Stimulated activated naive CD8-positive, alpha-beta T cell treated with anti-CD3 and anti-CD28 coated beads, Interleukin-15, amount 100 ng/mL, for 72 hours (primary cell): ENCODE results near the gene TMEM214.
A peak's percentile ranks its signal among the peaks of the same experiment; 100 is the strongest.

Experiments used
- ATAC-seq: fragments of 150-1000 bp; cut with Tn5 transposase; 2 replicates; pipeline ENCODE4 v1.10.0; 2021; ENCODE audit warnings: mild to moderate bottlenecking, moderate library complexity
- DNase-seq, 2 donors: peaks; one replicate each; pipeline ENCODE4 v3.0.0; 2021 to 2022
- H3K27ac Mint-ChIP-seq, 2 donors: one replicate each; pipeline ENCODE4 v1.8.0; 2022; ENCODE audit warnings: mild to moderate bottlenecking in 2 of 2, mixed read lengths in 2 of 2, moderate library complexity in 2 of 2
- H3K27me3 Mint-ChIP-seq: one replicate; pipeline ENCODE4 v1.8.0; 2022; ENCODE audit warnings: mixed read lengths
- H3K4me1 Mint-ChIP-seq: one replicate; pipeline ENCODE4 v1.8.0; 2022; ENCODE audit warnings: mild to moderate bottlenecking, mixed read lengths
- H3K4me3 Mint-ChIP-seq, 2 donors: one replicate each; pipeline ENCODE4 v1.8.0; 2022; ENCODE audit warnings: mild to moderate bottlenecking in 2 of 2, mixed read lengths in 2 of 2, moderate library complexity in 1 of 2
- H3K9me3 Mint-ChIP-seq, 2 donors: one replicate each; pipeline ENCODE4 v1.8.0; 2022; ENCODE audit warnings: mixed read lengths in 2 of 2

The TMEM214 gene

GRCh38 chr2:27080140-27080469 lies 47.3 kb downstream of the TMEM214 start:
- DNase-seq (no peak), ATAC-seq (no peak)
- Mint-ChIP-seq H3K4me1 (peaks cover 56% of the 10 kb centered on the region), H3K4me3 (peak overlapping the region; percentile 13 to 48), H3K27me3 (no peaks in the 10 kb centered on the region), H3K27ac (peak overlapping the region; percentile 38 to 83), H3K9me3 (no peaks in the 10 kb centered on the region)

- H3K27me3 Mint-ChIP-seq, result no peaks in the 10 kb centered on the region
- H3K27ac Mint-ChIP-seq, result peak overlapping the region; percentile 90 to 91
- H3K4me3 Mint-ChIP-seq, result peak overlapping the region; percentile 74 to 88
- no peaks in the 10 kb centered on the region for H3K9me3 Mint-ChIP-seq
- no peak for ATAC-seq
- no peak for DNase-seq
- H3K4me1 Mint-ChIP-seq, result peaks cover 56% of the 10 kb centered on the region
Measured at GRCh38 chr2:27080603-27080936, 47.8 kb downstream of the TMEM214 start.

DNA sequence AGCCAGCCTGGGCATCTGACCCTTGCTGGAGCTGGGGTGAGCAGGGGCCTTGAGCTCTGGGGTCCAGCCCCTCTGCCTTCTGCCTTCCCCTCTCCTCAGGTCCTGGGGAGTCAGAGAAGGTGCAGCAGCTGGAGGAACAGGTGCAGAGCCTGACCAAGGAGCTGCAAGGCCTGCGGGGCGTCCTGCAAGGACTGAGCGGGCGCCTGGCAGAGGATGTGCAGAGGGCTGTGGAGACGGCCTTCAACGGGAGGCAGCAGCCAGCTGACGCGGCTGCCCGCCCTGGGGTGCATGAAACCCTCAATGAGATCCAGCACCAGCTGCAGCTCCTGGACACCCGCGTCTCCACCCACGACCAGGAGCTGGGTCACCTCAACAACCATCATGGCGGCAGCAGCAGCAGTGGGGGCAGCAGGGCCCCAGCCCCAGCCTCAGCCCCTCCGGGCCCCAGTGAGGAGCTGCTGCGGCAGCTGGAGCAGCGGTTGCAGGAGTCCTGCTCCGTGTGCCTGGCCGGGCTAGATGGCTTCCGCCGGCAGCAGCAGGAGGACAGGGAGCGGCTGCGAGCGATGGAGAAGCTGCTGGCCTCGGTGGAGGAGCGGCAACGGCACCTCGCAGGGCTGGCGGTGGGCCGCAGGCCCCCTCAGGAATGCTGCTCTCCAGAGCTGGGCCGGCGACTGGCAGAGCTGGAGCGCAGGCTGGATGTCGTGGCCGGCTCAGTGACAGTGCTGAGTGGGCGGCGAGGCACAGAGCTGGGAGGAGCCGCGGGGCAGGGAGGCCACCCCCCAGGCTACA lies 49.4 kb downstream of the TMEM214 start:
- H3K27ac Mint-ChIP-seq, result peak overlapping the region in 1 of 2 donors; percentile 98
- DNase-seq (no peak), ATAC-seq (no peak)
- H3K4me1 Mint-ChIP-seq, result peaks cover 54% of the 10 kb centered on the region
- peak overlapping the region in 1 of 2 donors; percentile 88 for H3K4me3 Mint-ChIP-seq
- H3K9me3 Mint-ChIP-seq, result no peaks in the 10 kb centered on the region
- no peaks in the 10 kb centered on the region for H3K27me3 Mint-ChIP-seq

GRCh38 chr2:27082773-27083409 lies 50.1 kb downstream of the TMEM214 start:
- H3K9me3 Mint-ChIP-seq, result no peaks in the 10 kb centered on the region
- ATAC-seq (no peak), DNase-seq (no peak)
- H3K4me3 Mint-ChIP-seq, result no peak overlapping the region
- peaks cover 52% of the 10 kb centered on the region for H3K4me1 Mint-ChIP-seq
- no peaks in the 10 kb centered on the region for H3K27me3 Mint-ChIP-seq
- H3K27ac Mint-ChIP-seq, result peak overlapping the region in 1 of 2 donors; percentile 67

DNA sequence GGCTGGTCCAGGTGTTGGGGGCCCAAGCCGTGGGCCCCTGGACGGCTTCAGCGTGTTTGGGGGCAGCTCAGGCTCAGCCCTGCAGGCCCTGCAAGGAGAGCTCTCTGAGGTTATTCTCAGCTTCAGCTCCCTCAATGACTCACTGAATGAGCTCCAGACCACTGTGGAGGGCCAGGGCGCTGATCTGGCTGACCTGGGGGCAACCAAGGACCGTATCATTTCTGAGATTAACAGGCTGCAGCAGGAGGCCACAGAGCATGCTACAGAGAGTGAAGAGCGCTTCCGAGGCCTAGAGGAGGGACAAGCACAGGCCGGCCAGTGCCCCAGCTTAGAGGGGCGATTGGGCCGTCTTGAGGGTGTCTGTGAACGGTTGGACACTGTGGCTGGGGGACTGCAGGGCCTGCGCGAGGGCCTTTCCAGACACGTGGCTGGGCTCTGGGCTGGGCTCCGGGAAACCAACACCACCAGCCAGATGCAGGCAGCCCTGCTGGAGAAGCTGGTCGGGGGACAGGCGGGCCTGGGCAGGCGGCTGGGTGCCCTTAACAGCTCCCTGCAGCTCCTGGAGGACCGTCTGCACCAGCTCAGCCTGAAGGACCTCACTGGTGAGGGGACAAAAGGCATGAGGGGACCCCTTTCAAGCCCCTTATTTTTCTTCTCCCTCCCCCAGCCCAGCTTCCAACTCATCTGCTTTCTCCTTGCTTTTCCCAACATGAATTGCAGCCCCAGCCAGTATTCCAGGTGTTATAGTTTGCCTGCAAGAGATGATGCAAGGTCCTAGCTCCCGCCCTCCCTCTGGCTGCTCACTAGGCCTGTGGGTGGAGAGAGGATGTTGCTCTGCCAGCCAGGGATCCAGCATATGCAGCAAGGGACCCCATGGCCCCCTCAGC lies 50.9 kb downstream of the TMEM214 start:
- DNase-seq (no peak), ATAC-seq (no peak)
- H3K27ac Mint-ChIP-seq, result no peak overlapping the region
- no peak overlapping the region for H3K4me3 Mint-ChIP-seq
- no peaks in the 10 kb centered on the region for H3K27me3 Mint-ChIP-seq
- H3K9me3 Mint-ChIP-seq, result no peaks in the 10 kb centered on the region
- H3K4me1 Mint-ChIP-seq, result peaks cover 50% of the 10 kb centered on the region

DNA sequence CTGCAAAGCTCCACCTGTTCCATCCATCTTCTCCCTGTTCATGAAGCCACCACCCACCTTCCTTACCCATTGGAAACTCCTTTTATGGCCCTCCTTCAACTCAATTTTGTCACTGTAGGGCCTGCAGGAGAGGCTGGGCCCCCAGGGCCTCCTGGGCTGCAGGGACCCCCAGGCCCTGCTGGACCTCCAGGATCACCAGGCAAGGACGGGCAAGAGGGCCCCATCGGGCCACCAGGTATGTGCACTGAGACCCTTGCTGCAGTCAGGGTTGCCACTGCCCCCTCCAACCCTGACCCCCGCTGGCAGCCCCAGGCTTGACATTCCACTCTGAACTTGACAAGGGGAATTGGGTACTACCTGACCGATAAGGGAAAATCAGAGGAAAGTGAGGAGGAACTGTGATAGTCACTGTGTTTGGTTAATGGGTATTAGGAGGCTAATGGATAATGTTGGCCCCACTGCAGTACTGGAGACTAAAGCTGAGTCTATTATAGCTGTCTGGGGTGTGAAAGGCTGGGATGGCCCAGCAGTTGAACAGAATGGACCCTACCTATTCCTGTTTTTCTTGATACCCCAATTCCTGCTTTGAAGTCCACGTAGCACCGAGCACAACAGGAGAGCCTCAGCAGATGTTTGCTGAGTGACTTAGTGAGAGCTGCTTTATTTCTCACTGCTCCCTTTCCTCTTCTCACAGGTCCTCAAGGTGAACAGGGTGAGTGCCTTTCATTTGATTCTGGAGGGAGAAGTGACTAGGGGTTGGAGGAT lies 51.7 kb downstream of the TMEM214 start:
- DNase-seq (no peak), ATAC-seq (no peak)
- H3K4me1 Mint-ChIP-seq, result peaks cover 57% of the 10 kb centered on the region
- H3K4me3 Mint-ChIP-seq, result peak overlapping the region in 1 of 2 donors; percentile 21
- H3K27me3 Mint-ChIP-seq, result no peaks in the 10 kb centered on the region
- H3K9me3 Mint-ChIP-seq, result no peaks in the 10 kb centered on the region
- H3K27ac Mint-ChIP-seq, result no peak overlapping the region

- Mint-ChIP-seq H3K4me1 (peaks cover 59% of the 10 kb centered on the region), H3K9me3 (no peaks in the 10 kb centered on the region), H3K27me3 (no peaks in the 10 kb centered on the region), H3K27ac (peak overlapping the region in 1 of 2 donors; percentile 63), H3K4me3 (peak overlapping the region; percentile 91 to 95)
- no peak for DNase-seq
- no peak for ATAC-seq
Measured at GRCh38 chr2:27085062-27085672, 52.4 kb downstream of the TMEM214 start.

DNA sequence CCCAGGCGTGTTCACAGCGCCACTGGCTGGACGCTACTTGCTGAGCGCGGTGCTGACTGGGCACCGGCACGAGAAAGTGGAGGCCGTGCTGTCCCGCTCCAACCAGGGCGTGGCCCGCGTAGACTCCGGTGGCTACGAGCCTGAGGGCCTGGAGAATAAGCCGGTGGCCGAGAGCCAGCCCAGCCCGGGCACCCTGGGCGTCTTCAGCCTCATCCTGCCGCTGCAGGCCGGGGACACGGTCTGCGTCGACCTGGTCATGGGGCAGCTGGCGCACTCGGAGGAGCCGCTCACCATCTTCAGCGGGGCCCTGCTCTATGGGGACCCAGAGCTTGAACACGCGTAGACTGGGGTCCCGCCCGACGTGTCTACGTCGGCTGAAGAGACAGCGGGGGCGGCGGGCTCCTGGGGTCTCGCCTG lies 52.9 kb downstream of the TMEM214 start:
- Mint-ChIP-seq H3K27me3 (no peaks in the 10 kb centered on the region), H3K4me3 (peak overlapping the region; percentile 91 to 95), H3K27ac (peak overlapping the region in 1 of 2 donors; percentile 63), H3K9me3 (no peaks in the 10 kb centered on the region), H3K4me1 (peaks cover 54% of the 10 kb centered on the region)
- ATAC-seq (peak; percentile 6), DNase-seq (peak in 1 of 2 donors; percentile 48)

DNA sequence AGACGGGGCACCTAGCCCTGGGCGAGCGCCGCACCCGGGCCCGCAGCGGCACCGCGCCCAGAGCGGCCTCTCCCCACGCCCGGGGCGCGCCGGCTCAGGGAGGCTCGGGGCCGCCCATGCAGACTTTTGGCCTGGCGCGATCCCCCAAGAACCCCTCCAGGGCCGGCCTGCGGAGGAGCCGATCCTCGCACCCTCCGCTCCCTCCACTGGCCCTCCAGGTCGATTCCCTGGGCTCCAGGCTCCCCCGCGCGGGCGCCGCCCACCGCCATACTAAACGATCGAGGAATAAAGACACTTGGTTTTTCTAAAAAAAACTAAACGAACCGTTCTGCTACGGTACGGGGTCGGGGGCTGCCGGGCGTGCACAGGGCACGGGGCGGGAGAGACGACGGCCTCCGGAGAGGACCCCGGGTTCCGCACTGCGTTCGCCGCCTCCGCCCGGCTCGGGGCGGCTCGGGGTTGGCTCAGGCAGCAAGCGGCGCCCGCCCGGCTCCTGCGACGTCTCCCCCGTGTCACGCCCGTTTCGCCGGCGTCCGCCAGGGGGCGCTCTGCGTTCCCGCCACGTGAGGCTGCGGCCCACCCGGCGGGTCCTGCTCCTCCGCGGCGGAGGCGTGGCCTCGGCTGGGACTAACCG lies 53.4 kb downstream of the TMEM214 start:
- Mint-ChIP-seq H3K4me1 (peaks cover 48% of the 10 kb centered on the region), H3K27me3 (no peaks in the 10 kb centered on the region), H3K4me3 (peak overlapping the region; percentile 91 to 95), H3K9me3 (no peaks in the 10 kb centered on the region), H3K27ac (peak overlapping the region; percentile 72 to 93)
- peak; percentile 98 to 100 for DNase-seq
- ATAC-seq, result peak; percentile 89

DNA sequence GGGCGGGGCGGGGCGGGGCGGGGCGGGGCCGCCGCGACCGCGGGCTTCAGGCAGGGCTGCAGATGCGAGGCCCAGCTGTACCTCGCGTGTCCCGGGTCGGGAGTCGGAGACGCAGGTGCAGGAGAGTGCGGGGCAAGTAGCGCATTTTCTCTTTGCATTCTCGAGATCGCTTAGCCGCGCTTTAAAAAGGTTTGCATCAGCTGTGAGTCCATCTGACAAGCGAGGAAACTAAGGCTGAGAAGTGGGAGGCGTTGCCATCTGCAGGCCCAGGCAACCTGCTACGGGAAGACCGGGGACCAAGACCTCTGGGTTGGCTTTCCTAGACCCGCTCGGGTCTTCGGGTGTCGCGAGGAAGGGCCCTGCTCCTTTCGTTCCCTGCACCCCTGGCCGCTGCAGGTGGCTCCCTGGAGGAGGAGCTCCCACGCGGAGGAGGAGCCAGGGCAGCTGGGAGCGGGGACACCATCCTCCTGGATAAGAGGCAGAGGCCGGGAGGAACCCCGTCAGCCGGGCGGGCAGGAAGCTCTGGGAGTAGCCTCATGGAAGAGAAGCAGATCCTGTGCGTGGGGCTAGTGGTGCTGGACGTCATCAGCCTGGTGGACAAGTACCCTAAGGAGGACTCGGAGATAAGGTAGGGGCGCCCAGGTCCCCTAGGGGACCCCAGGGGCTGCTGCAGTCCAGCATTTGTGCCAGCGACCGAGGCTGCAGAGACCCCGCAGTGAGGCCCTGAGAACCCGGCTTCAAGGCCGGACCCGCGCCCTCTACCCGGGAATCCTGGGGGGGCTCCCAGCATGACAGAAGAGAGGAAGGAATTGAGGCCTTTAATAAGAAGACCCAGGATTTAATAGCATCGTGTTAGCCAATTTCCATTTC lies 54.2 kb downstream of the TMEM214 start, which contains the start of gene KHK:
Gene KHK (plus strand): TSS at position 49 of the 870 bp plus-strand sequence. CDS start 488 bp downstream, at position 537.
- ATAC-seq (peak; percentile 4), DNase-seq (no peak)
- peak within 1 kb of the TSS; percentile 86 to 93 for H3K27ac Mint-ChIP-seq
- peak within 1 kb of the TSS; percentile 91 to 95 for H3K4me3 Mint-ChIP-seq
- H3K27me3 Mint-ChIP-seq, result no peaks in the 10 kb centered on the region
- no peaks in the 10 kb centered on the region for H3K9me3 Mint-ChIP-seq
- H3K4me1 Mint-ChIP-seq, result peaks cover 41% of the 10 kb centered on the region

- H3K4me1 Mint-ChIP-seq, result peaks cover 36% of the 10 kb centered on the region
- H3K27me3 Mint-ChIP-seq, result no peaks in the 10 kb centered on the region
- no peak for DNase-seq
- no peak overlapping the region for H3K27ac Mint-ChIP-seq
- no peak for ATAC-seq
- peak overlapping the region; percentile 21 to 91 for H3K4me3 Mint-ChIP-seq
- no peaks in the 10 kb centered on the region for H3K9me3 Mint-ChIP-seq
Measured at GRCh38 chr2:27087823-27088410, 55.2 kb downstream of the TMEM214 start.

GRCh38 chr2:27088634-27089033 lies 55.9 kb downstream of the TMEM214 start:
- no peak for ATAC-seq
- no peak for DNase-seq
- H3K27me3 Mint-ChIP-seq, result no peaks in the 10 kb centered on the region
- H3K27ac Mint-ChIP-seq, result no peak overlapping the region
- H3K4me3 Mint-ChIP-seq, result peak overlapping the region; percentile 3 to 21
- no peaks in the 10 kb centered on the region for H3K9me3 Mint-ChIP-seq
- peaks cover 36% of the 10 kb centered on the region for H3K4me1 Mint-ChIP-seq
